ENCODE results near the gene PALM. TPM values are rescaled to one million over a fixed set of nuclear protein-coding genes. Genes with fewer than 3 reads are reported as not detected.

PALM gene
- total RNA-seq, 1 experiment from 2014 or later: 0.83 TPM

DNA sequence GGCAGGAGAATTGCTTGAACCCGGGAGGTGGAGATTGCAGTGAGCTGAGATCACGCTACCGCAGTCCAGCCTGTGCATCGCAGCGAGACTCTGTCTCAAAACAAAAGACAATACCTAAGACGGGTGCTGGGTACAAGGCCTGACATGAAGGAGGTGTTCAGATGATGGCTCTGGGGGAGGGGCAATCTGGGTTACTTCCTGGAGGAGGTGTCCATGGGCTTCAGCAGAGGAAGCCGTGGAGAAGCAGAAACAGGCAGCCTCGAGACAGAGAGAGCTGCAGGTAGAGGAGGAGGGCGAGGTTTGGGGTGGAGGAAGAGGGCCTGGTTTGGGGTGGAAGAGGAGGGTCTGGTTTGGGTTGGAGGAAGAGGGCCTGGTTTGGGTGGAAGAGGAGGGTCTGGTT lies 45.8 kb downstream of the PALM start:
- Mint-ChIP-seq H3K4me3 (ENCODE audit: low read depth, unreplicated experiment) (no peak overlapping the region), H3K9me3 (ENCODE audit: low read depth, unreplicated experiment) (no peaks in the 10 kb centered on the region), H3K27me3 (ENCODE audit: unreplicated experiment) (no peaks in the 10 kb centered on the region), H3K4me1 (ENCODE audit: low read depth, unreplicated experiment) (no peaks in the 10 kb centered on the region), H3K36me3 (ENCODE audit: insufficient read depth, unreplicated experiment) (peaks cover 86% of the 10 kb centered on the region), H3K27ac (ENCODE audit: unreplicated experiment) (no peak overlapping the region)
- no TSS peak for BruUV-seq (replicated peaks)
- CTCF ChIA-PET: no interaction called here
- TF ChIP-seq, protein P1, sequence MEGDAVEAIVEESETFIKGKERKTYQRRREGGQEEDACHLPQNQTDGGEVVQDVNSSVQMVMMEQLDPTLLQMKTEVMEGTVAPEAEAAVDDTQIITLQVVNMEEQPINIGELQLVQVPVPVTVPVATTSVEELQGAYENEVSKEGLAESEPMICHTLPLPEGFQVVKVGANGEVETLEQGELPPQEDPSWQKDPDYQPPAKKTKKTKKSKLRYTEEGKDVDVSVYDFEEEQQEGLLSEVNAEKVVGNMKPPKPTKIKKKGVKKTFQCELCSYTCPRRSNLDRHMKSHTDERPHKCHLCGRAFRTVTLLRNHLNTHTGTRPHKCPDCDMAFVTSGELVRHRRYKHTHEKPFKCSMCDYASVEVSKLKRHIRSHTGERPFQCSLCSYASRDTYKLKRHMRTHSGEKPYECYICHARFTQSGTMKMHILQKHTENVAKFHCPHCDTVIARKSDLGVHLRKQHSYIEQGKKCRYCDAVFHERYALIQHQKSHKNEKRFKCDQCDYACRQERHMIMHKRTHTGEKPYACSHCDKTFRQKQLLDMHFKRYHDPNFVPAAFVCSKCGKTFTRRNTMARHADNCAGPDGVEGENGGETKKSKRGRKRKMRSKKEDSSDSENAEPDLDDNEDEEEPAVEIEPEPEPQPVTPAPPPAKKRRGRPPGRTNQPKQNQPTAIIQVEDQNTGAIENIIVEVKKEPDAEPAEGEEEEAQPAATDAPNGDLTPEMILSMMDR (IDR thresholded peaks at IDR 0.05; ENCODE audit: unreplicated experiment): no peak
- intact Hi-C loops (cut with micrococcal nuclease; ENCODE audit: unreplicated experiment): no loop called here
- no peak for DNase-seq

DNA sequence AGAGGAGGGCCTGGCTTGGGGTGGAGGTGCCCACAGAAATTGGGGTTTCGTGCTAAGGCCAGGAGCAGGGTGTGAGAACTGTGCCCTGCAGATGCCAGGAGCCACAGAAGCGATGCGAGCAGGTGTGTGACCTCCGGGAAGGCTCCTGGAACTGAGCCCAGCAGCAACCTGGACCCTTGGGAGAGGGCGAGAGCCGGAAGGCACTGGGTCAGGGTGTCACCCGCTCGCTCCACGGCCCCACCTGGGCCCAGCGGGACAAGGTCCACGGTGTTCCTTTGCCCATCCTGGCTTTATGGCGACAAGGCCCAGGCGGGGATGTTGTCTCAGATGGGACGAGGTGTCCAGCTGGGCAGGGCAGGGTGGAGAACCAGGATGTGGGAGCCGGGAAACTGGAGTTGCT lies 46.3 kb downstream of the PALM start:
- H3K4me1 Mint-ChIP-seq (ENCODE audit: low read depth, unreplicated experiment): no peaks in the 10 kb centered on the region
- CTCF ChIA-PET: no interaction called here
- TF ChIP-seq, protein P1 (IDR thresholded peaks at IDR 0.05; ENCODE audit: unreplicated experiment): no peak

DNA sequence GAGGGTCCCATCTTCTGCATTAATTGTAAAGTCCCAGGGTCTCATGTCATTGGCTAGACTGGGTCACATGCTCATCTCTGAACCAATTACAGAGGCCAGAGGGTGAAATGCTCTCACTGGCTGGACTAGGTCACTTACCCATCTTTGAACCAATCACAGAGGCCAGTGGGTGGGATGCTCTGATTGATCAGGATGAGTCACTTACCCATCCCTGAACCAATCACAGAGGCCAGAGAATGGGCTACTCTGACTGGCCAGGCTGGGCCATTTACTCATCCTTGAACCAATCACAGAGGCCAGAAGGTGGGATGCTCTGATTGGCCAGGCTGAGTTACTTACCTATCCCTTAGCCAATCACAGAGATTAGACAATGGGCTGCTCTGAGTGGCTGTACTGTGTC lies 47.5 kb downstream of the PALM start:
- no peak overlapping the region for H3K4me3 Mint-ChIP-seq (ENCODE audit: low read depth, unreplicated experiment)

More for the DNA sequence above, 46.3 kb downstream of the PALM start:
- Mint-ChIP-seq H3K27ac (ENCODE audit: unreplicated experiment) (no peak overlapping the region), H3K4me3 (ENCODE audit: low read depth, unreplicated experiment) (no peak overlapping the region), H3K27me3 (ENCODE audit: unreplicated experiment) (no peaks in the 10 kb centered on the region), H3K36me3 (ENCODE audit: insufficient read depth, unreplicated experiment) (peaks cover 91% of the 10 kb centered on the region), H3K9me3 (ENCODE audit: low read depth, unreplicated experiment) (no peaks in the 10 kb centered on the region)
- DNase-seq: no peak
- BruUV-seq (replicated peaks): no TSS peak
- intact Hi-C loops (cut with micrococcal nuclease; ENCODE audit: unreplicated experiment): no loop called here

GRCh38 chr19:756821-757688 lies 48.3 kb downstream of the PALM start:
- BruUV-seq (replicated peaks): no TSS peak
- DNase-seq: no peak
- TF ChIP-seq, protein P1 (IDR thresholded peaks at IDR 0.05; ENCODE audit: unreplicated experiment): no peak
- Mint-ChIP-seq H3K27ac (ENCODE audit: unreplicated experiment) (no peak overlapping the region), H3K9me3 (ENCODE audit: low read depth, unreplicated experiment) (no peaks in the 10 kb centered on the region), H3K36me3 (ENCODE audit: insufficient read depth, unreplicated experiment) (peaks cover 78% of the 10 kb centered on the region), H3K4me3 (ENCODE audit: low read depth, unreplicated experiment) (no peak overlapping the region), H3K4me1 (ENCODE audit: low read depth, unreplicated experiment) (no peaks in the 10 kb centered on the region), H3K27me3 (ENCODE audit: unreplicated experiment) (no peaks in the 10 kb centered on the region)
- CTCF ChIA-PET: interaction anchor here (0.5 kb wide), 1 partner anchor 496 kb away, joined by 3 read pairs; no protein-coding TSS in a partner anchor
- intact Hi-C loops (cut with micrococcal nuclease; ENCODE audit: unreplicated experiment): no loop called here

More for the DNA sequence above, 47.5 kb downstream of the PALM start:
- CTCF ChIA-PET: no interaction called here
- Mint-ChIP-seq H3K4me1 (ENCODE audit: low read depth, unreplicated experiment) (no peaks in the 10 kb centered on the region), H3K27ac (ENCODE audit: unreplicated experiment) (no peak overlapping the region), H3K27me3 (ENCODE audit: unreplicated experiment) (no peaks in the 10 kb centered on the region), H3K9me3 (ENCODE audit: low read depth, unreplicated experiment) (no peaks in the 10 kb centered on the region), H3K36me3 (ENCODE audit: insufficient read depth, unreplicated experiment) (peaks cover 83% of the 10 kb centered on the region)
- TF ChIP-seq, protein P1 (IDR thresholded peaks at IDR 0.05; ENCODE audit: unreplicated experiment): no peak
- intact Hi-C loops (cut with micrococcal nuclease; ENCODE audit: unreplicated experiment): no loop called here
- BruUV-seq (replicated peaks): no TSS peak
- DNase-seq: no peak

All from Calu3 (cell line).